OCI-LY3 (cell line): Measurements from ENCODE around the gene ALDH1A1.

Experiments used
- CTCF ChIP-seq: fragments of 200-600, 300-600 bp; sonication (generic); IDR thresholded peaks from 2 replicates; pipeline ENCODE4 v1.5.1; 2014; ENCODE audit warnings: antibody characterized with exemption, low read length, low read depth
- EZH2phosphoT487 ChIP-seq: fragments of 200-600 bp; shearing (Covaris generic); IDR thresholded peaks from 2 replicates; pipeline ENCODE4 v1.6.1; 2018; ENCODE audit warnings: antibody characterized with exemption, mixed run types, low read depth

- TF ChIP-seq CTCF (no peak), EZH2phosphoT487 (no peak)
Measured at GRCh38 chr9:72937545-72937944, 15.3 kb downstream of the ALDH1A1 start.
